Medulla oblongata (tissue), 1 donor: Measurements from ENCODE around the gene ATP11A.
"Not testable (repeated sequence)": the region's sequence is repeated elsewhere in the genome, so short reads cannot be mapped to it uniquely, and the experiment has no call there.

Experiments used
- DNase-seq: peaks from one replicate; pipeline ENCODE4 v3.0.0-alpha.2; 2015; ENCODE audit errors: extremely low spot score

ATP11A gene

GRCh38 chr13:112861876-112862615 is 172.2 kb downstream of the ATP11A start:
- DNase-seq, result no peak

DNA sequence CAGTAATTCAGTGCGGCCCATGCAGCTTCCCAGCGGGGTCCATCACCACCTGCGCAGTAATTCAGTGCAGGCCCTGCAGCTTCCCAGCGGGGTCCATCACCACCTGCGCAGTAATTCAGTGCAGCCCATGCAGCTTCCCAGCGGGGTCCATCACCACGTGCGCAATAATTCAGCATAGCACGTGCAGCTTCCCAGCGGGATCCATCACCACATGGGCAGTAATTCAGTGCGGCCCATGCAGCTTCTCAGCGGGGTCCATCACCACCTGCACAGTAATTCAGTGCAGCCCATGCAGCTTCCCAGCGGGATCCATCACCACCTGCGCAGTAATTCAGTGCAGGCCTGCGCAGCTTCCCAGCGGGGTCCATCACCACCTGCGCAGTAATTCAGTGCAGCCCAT is 173.5 kb downstream of the ATP11A start:
- DNase-seq, result not testable (repeated sequence)

- DNase-seq, result not testable (repeated sequence)
Observed at GRCh38 chr13:112865478-112865877, 175.6 kb downstream of the ATP11A start.

DNA sequence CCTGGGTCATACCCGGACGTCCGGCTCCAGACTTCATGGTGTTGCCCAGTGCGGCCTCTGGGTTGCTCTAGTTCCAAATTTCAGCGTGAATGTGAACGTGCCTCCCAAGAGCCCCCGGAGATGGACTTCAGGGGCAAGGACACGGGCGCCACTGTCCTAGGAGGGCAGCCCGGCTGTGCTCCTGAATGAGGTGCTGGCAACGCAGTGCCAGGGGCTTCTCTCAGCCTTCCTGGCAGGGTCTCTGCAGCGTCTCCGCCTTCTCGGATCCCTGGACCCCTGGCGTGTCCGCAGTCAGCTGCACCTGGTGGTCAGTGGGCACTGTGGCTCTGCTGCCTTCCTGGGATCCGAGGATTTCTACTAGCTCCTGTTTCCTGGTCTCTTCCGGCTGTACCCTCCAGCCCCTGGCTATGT is 177.5 kb downstream of the ATP11A start:
- DNase-seq, result no peak

GRCh38 chr13:112868308-112868707 is 178.5 kb downstream of the ATP11A start:
- DNase-seq, result no peak

- DNase-seq, result no peak
Observed at GRCh38 chr13:112869202-112870050, 179.6 kb downstream of the ATP11A start.

GRCh38 chr13:112870051-112870331 is 180.2 kb downstream of the ATP11A start:
- no peak for DNase-seq

GRCh38 chr13:112870737-112871287 is 181.0 kb downstream of the ATP11A start:
- no peak for DNase-seq

DNA sequence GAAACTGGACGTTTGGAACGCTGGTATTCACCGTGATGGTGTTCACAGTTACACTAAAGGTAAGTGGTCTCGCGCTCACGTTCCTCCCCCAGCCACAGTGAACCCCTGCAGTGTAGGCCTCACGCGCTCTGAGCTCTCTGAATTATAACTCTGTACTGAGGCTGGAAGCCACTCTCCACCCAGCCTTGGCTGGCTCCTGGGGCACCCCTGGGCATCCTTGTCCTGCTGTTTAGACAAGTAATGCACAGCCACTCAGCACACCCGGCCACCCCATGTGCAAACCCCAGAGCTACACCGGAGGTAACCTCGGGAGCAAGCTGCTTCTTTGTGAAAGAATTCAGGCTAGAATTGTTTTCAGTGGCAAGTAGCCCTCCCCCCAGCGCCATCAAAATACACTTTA is 181.9 kb downstream of the ATP11A start:
- DNase-seq, result no peak

- DNase-seq, result not testable (repeated sequence)
Observed at GRCh38 chr13:112872657-112873631, 183.1 kb downstream of the ATP11A start.

GRCh38 chr13:112873851-112874750 is 184.3 kb downstream of the ATP11A start:
- DNase-seq, result peak; percentile 89

DNA sequence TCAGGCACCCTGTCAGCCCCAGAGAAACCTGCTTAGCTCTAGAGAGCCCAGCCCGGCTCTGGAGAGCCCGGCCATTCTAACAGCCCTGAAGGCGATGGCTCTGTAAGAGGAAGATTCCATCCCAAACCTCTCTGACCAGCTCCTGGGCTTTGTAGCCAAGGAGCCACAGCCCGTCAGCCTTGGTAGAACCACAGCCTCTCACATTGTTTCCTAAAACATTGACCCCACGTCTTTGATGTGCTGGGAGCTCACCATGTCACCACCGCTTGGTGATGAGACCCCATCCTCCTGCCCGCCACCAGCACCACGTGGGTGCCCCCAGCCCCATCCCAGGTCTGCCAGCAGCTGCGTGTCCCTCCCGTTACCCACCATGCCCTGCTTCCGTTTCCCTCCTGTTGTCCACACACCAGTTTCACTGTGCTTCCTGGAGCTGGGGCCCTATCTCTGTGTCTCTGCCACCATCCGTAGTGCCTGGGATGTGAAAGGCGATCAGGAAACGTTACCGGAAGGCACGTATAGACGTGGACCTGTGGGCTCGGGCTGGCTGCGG is 185.0 kb downstream of the ATP11A start:
- no peak for DNase-seq

- no peak for DNase-seq
Observed at GRCh38 chr13:112875627-112876026, 185.8 kb downstream of the ATP11A start.

DNA sequence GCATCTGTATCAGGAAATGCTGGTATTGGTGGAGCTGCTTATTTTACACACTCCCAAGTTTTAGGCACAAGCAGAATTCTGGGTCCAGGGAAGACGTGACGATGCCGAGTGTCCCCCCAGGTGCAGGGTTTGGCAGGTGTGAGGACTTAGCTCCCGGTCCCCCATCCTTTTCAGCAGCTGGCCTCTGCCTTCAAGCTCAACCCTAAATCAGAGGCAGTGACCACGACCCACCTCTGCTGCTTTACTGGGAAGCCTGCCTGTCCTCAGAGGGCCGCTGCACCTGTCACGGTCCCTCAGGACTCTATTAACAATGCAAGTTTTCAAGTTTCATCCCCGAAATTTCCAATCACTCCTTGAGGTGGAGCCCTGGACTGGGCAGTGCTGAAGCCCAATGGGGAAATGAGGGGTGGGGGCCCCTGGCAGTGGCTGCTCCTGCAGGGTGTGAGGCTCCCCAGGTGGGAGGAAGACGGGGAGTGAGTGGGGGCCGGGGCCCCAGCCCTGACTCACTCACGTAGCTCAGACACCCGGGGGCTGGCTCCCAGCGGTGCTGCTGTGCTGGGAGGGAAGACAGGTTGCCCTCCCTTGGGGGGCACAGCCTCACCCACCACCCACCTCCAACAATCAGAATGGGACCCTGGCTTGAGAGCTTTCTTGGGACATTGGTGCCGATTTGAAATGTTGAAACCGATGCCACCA is 186.6 kb downstream of the ATP11A start:
- no peak for DNase-seq

- no peak for DNase-seq
Observed at GRCh38 chr13:112877066-112877465, 187.2 kb downstream of the ATP11A start.

- no peak for DNase-seq
Observed at GRCh38 chr13:112877539-112877938, 187.7 kb downstream of the ATP11A start.

DNA sequence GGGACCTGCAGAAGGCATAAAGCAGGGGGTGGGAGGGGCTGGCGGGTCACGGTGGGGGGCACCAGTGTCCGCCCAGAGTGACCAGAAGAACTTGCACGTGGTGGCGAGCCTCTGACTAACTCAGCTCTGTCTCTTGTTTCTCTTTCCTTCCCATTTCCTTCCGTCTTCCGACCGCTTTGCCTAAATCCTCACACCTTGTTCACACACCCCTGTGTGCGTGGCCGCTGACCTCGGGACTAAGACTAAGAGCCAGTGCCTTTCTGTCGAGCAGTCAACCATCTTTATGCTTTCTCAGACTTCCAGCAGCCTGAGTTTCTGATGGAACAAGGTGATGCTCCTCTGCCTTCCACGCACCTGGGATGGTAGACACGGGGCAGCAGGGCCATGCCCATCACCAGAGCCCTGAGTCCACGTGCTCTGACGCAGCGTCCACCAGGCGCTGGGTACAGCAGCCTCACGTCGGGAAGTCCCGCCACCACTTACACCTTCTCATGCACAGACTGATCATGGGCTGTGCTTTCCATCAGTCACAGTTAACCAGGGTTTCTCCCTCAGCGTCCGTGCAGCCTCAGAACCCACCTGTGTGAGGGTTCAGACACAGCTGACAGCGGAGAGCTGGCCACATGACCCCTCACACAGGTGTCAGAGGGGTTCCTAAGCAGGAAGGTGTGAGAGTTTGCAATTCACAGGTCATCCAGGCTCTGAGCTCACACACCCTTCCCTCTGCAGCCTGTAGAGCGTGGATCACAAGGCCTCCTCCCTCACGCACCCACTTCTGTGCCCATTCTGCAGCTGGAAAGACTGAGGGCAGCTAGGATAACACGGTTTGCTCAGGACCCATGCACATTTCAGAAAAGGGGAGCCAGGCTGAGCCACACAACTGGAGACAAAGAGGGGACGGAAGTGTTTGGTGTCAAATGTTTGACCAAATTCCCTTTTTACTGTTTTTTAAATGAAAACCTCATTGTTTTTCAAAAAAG is 188.4 kb downstream of the ATP11A start:
- DNase-seq, result no peak

GRCh38 chr13:112879283-112879833 is 189.5 kb downstream of the ATP11A start:
- no peak for DNase-seq
